GM10847 (cell line): ENCODE results near the gene WDTC1.

Source experiments
- POLR2A ChIP-seq: IDR thresholded peaks from 2 replicates; pipeline ENCODE4 v1.6.1; 2011; ENCODE audit not compliant: insufficient read length; ENCODE audit errors: extremely low read depth

The WDTC1 gene

GRCh38 chr1:27299385-27300271 is 65.2 kb downstream of the WDTC1 start:
- TF ChIP-seq POLR2A: no peak

DNA sequence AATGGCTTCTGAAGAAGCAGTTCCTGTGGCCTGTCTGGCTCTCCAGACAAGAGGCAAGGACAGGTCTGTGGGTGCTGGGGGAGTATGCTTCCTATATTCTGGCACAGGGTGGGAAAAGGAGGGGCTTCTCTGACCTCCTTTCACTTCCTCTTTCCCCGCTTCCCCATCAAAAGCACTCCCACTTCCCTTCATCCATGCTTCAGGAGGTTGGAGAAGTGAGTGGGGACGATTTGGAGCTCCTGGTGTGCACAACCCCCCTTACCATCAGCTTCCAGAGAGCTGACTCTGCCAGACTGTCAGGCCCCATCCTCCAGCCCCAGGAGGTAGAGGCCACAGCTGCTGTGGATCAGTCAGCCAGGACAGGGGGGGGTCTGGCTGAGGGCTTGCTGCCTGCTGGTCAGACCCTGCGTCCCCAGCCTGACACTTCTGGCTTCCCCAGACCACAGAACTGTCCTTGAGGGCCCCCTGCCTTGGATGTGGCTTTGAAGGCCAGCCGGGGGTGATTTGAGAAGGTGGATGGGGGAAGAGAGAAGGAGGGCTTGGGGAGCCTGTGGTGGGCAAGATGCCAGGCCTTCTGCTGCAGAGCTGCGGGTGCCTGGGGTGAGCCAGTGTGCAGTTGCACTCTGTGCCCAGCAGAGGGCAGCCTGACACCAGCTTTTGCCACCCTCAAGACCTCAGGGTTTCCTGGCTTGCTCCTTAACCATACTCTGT is 66.1 kb downstream of the WDTC1 start:
- no peak for TF ChIP-seq POLR2A

DNA sequence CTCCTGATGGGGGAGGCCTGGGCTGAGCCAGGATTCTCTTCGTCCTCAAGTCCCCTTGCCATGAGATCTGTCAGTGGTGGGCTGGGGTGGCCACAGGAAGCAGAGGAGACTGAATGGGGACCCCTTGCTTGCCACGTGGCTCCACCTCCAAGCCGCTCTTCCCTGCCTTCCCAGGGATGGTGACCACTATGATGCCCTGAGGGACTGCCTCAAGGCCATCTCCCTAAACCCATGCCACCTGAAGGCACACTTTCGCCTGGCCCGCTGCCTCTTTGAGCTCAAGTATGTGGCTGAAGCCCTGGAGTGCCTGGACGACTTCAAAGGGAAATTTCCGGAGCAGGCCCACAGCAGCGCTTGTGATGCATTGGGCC is 66.6 kb downstream of the WDTC1 start:
- TF ChIP-seq POLR2A: no peak

GRCh38 chr1:27301582-27302199 is 67.3 kb downstream of the WDTC1 start:
- no peak for TF ChIP-seq POLR2A

- TF ChIP-seq POLR2A: no peak
Observed at GRCh38 chr1:27302612-27303011, 68.2 kb downstream of the WDTC1 start.

DNA sequence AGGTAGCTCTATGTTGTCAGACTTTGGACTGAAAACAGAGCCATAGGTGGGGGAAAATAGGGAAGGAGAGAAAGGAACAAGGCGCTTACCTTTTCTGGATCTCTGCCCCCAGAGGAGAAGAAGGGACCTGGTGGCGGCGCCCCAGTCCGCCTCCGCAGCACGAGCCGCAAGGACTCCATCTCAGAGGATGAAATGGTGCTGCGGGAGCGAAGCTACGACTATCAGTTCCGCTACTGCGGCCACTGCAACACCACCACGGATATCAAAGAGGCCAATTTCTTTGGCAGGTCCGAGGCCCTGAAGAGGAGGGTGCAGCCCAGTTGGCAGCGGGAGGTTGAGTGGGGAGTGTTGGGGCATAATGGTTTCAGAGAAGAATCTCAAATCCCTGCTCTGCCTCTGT is 69.1 kb downstream of the WDTC1 start:
- no peak for TF ChIP-seq POLR2A

- TF ChIP-seq POLR2A: no peak
Observed at GRCh38 chr1:27306071-27306470, 71.6 kb downstream of the WDTC1 start.

DNA sequence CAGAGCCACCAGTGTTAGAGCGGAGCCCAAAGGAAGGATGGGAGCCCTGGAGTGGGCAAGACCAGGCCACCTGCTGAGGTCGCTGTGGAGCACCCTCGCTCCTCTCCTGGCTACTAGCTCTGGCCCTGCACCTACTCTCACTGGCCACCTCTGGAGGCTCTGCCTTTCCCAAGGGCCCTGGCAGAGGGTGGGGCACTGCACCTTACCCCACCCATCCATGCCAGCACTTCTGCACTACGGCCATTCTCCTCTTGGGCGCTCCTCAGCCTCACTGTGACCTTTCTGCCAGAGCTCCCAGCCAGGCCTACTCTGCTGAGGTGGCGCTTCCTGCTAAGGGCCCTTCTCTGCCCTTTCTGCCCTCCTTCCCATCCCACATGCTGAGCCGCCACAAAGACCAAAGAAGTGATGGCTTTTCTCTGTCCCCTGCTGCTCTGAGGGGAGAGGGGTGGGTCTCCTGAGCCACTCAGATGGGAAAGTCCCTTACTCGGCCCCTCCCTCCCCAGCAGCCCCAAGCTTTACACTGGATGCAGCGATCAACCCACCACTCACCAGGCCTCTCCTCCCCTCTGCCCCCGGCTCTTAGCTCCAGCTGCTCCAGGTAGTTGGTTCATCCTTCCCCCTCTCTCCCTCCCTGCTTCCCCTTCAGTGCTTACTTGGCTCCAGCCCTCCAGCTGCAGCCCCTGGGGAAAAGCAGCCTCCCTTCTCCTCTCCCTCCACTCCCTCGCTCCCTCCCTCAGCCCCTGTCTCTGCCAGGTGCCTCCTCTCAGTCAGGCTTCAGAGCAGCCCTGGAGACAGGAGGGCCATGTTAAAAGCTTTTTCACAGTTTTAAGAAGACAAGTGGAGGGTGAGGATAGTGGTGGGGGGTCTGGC is 72.7 kb downstream of the WDTC1 start:
- TF ChIP-seq POLR2A: no peak

GRCh38 chr1:27307874-27308598 is 73.6 kb downstream of the WDTC1 start:
- no peak for TF ChIP-seq POLR2A

DNA sequence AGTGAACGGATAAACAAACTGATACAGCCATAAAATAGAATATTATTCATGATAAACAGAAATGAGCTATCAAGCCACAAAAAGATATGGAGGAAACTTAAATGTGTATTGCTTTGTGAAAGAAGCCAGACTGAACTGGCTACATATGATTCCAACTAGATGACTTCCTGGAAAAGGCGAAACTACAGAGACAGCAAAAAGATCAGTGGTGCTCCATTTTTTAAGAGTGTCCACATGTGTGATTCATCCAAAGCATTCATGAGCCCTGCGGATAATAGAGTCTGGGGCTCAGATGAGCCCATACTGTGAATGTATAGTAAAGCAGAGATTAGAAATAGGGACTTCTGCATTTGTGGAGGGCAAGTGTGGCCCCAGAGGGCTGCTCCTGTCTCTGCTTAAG is 79.7 kb downstream of the WDTC1 start:
- TF ChIP-seq POLR2A: no peak

DNA sequence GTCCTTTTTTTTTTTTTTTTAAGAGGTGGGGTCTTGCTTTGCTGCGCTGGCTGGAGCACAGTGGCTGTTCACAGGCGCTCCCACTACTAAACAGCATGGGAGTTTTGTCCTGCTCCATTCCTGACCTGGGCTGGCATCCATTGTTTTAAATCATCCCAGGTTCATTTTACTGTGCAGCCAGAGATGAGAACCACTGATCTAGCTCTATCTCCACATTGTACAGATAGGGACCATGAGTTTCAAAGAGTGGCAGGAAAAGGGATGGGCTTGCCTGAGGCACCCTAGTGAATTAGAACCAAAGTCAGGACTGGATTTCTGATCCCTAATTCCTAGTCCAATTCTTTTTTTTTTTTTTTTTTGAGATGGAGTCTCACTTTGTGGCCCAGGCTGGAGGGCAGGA is 80.3 kb downstream of the WDTC1 start:
- TF ChIP-seq POLR2A: no peak

GRCh38 chr1:27316860-27317259 is 82.4 kb downstream of the WDTC1 start:
- TF ChIP-seq POLR2A: no peak

DNA sequence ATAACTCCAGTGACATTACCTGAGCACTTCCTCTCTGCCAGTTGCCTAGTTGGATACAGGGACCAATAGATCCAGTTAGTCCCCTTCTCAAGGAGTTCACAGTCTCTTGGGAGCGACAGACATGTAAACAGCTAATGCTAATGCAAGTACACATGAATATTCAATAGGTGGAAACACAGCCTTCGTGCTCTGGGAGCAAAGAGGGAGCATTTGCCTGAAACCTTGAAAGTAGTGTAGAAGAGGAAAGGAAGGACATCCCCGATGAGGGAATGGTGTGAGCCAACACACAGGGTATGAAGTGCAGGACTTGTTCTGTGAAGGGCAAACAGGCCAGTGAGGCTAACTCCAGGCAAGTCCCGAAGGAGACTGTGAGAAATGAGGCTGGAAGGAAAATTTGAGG is 83.7 kb downstream of the WDTC1 start:
- no peak for TF ChIP-seq POLR2A

- no peak for TF ChIP-seq POLR2A
Observed at GRCh38 chr1:27318596-27318995, 84.2 kb downstream of the WDTC1 start.
